ENCODE measurements around the gene ID1. TPM values are rescaled to one million over a fixed set of nuclear protein-coding genes. Genes with fewer than 3 reads are reported as not detected.
A peak's percentile ranks its signal among the peaks of the same experiment; 100 is the strongest.
"Not testable (repeated sequence)": the region's sequence is repeated elsewhere in the genome, so short reads cannot be mapped to it uniquely, and the experiment has no call there.

ID1 gene
- total and polyA plus RNA-seq, 4 experiments from 2014 or later, result 0.49 to 1.4 (median 0.50) TPM; not detected in 1

DNA sequence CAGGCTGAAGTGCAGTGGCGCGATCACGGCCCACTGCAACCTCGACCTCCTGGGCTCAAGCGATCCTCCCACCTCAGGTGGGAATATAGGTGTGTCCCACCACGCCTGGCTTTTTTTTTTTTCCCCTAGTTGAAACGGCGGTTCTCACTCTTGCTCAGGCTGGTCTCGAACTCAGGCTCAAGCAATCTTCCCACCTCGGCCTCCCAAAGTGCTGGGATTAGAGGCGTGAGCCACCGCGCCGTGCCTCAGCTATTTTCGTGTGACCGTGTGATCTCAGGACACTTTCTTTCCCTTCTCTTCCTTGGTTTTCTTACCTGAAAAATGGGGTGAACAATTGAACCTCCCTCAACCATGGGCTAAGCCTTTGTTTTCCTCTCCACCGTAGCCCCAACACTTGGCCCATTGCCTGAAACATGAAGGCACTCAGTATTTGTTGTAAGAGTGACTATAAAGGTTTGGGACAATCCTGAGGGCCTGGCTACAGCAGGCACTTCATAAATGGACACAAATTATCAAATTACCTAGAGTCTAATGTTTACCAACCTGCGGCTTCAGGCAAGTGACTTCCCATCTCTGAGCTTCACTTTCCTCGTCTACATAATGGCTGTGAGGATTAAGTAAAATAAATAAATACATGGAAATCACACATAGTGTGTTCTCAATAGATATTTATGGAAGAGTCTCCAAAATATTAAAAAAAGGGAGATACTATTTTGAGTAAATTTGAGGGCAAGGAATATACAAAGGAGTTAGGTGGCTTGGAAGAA, 31.4 kb upstream of the ID1 start:
- Mint-ChIP-seq H3K27ac (peak overlapping the region; percentile 85 to 95 (median 87)), H3K4me3 (peak overlapping the region; percentile 87 to 95 (median 88)), H3K27me3 (no peaks in the 10 kb centered on the region), H3K9me3 (peaks cover 0 to 3% (median 0%) of the 10 kb centered on the region in 8 donors), H3K36me3 (peaks cover 0 to 9% of the 10 kb centered on the region in 2 donors), H3K4me1 (peaks cover 14 to 29% (median 20%) of the 10 kb centered on the region in 4 donors)
- Histone ChIP-seq H3K27me3 (ENCODE audit: insufficient read depth, low read length) (no peaks in the 10 kb centered on the region), H3K4me1 (ENCODE audit: insufficient read depth, low read length) (peaks cover 14% of the 10 kb centered on the region), H3K27ac (ENCODE audit: low read depth, low read length) (peak overlapping the region; percentile 71), H3K36me3 (ENCODE audit: insufficient read depth, low read length) (no peaks in the 10 kb centered on the region), H3K4me3 (ENCODE audit: low read length in 2 of 2) (peak overlapping the region; percentile 61 to 71), H3K9me3 (ENCODE audit: control insufficient read depth in 1 of 2, low read length in 2 of 2) (no peaks in the 10 kb centered on the region)
- intact Hi-C loops (cut with micrococcal nuclease), result loop anchor here (1.0 kb wide), 5 partner anchors 11 to 150 kb away; partner anchors contain the start of gene HM13
- POLR2A ChIA-PET (ENCODE audit: partially characterized antibody), result interaction anchor here (0.6 to 3.9 kb wide), 16 partner anchors 11 to 149 kb away, joined by 3 to 58 read pairs (median 7); partner anchors contain the start of genes BCL2L1, HM13 and ID1
- CTCF ChIA-PET (ENCODE audit: partially characterized antibody), result interaction anchor here (2.0 to 35.9 kb wide), 3 partner anchors 15 to 150 kb away, joined by 7 to 1094 read pairs (median 149); partner anchors contain the start of genes BCL2L1 and ID1
- no peak for DNase-seq

DNA sequence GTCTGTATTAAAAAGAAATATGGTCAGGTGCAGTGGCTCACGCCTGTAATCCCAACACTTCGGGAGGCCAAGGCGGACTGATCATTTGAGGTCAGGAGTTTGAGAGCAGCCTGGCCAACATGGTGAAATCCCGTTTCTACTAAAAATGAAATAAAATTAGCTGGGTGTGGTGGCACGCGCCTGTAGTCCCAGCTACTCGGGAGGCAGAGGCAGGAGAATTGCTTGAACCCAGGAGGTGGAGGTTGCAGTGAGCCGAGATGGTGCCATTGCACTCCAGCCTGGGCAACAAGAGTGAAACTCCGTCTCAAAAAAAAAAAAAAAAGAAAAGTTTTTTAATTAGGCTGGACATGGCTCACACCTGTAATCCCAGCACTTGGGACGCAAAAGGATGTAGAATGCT, 30.1 kb upstream of the ID1 start:
- DNase-seq; H3K27ac ChIP-seq (ENCODE audit: low read depth, low read length); H3K4me3 Mint-ChIP-seq; H3K9me3 Mint-ChIP-seq; H3K36me3 Mint-ChIP-seq; POLR2A ChIA-PET (ENCODE audit: partially characterized antibody); H3K27ac Mint-ChIP-seq; H3K36me3 ChIP-seq (ENCODE audit: insufficient read depth, low read length); H3K27me3 Mint-ChIP-seq; H3K4me3 ChIP-seq (ENCODE audit: low read length in 2 of 2); H3K9me3 ChIP-seq (ENCODE audit: control insufficient read depth in 1 of 2, low read length in 2 of 2); H3K27me3 ChIP-seq (ENCODE audit: insufficient read depth, low read length); intact Hi-C loops (cut with micrococcal nuclease): not testable (repeated sequence)
- peaks cover 14% of the 10 kb centered on the region for H3K4me1 ChIP-seq (ENCODE audit: insufficient read depth, low read length)
- peaks cover 14 to 25% (median 19%) of the 10 kb centered on the region in 4 donors for H3K4me1 Mint-ChIP-seq
- CTCF ChIA-PET (ENCODE audit: partially characterized antibody), result interaction anchor here (1.0 to 35.9 kb wide), 2 partner anchors 14 to 32 kb away, joined by 3 to 1094 read pairs; partner anchors contain the start of gene ID1

DNA sequence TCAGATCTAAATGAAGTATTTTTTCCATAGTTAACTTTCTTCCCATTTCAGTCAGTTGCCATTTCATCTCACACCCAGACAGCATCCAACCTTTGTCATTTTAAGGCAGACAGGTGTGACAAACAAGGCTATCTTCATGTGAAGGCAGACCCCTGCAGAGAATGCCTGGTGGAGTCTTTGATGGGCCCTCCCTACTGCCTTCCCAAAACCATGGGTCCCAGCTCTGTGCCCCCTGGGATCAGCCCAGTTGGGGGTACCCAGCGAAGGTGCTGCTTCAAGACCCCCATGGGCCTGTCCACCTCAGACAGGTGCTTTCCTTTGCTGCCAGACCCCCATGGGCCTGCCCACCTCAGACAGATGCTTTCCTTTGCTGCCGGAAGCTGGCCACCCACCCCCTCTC, 28.3 kb upstream of the ID1 start:
- H3K27me3 ChIP-seq (ENCODE audit: insufficient read depth, low read length), result no peaks in the 10 kb centered on the region
- DNase-seq, result no peak
- intact Hi-C loops (cut with micrococcal nuclease), result no loop called here
- Mint-ChIP-seq H3K27me3 (peaks cover 0 to 1% of the 10 kb centered on the region in 2 donors), H3K9me3 (peaks cover 0 to 3% (median 0%) of the 10 kb centered on the region in 8 donors), H3K4me3 (peak overlapping the region in 1 of 8 donors; percentile 13), H3K27ac (peak overlapping the region in 3 of 7 donors; percentile 15 to 70 (median 22)), H3K4me1 (peaks cover 13 to 25% (median 16%) of the 10 kb centered on the region in 4 donors), H3K36me3 (peaks cover 0 to 4% of the 10 kb centered on the region in 2 donors)
- no peaks in the 10 kb centered on the region for H3K36me3 ChIP-seq (ENCODE audit: insufficient read depth, low read length)
- POLR2A ChIA-PET (ENCODE audit: partially characterized antibody), result no interaction called here
- CTCF ChIA-PET (ENCODE audit: partially characterized antibody), result interaction anchor here (1.2 to 35.9 kb wide), 3 partner anchors 8 to 31 kb away, joined by 3 to 1094 read pairs (median 16); partner anchors contain the start of gene ID1
- no peak overlapping the region for H3K27ac ChIP-seq (ENCODE audit: low read depth, low read length)
- H3K9me3 ChIP-seq (ENCODE audit: control insufficient read depth in 1 of 2, low read length in 2 of 2), result no peaks in the 10 kb centered on the region
- H3K4me3 ChIP-seq (ENCODE audit: low read length in 2 of 2), result no peak overlapping the region
- H3K4me1 ChIP-seq (ENCODE audit: insufficient read depth, low read length), result peaks cover 14% of the 10 kb centered on the region

DNA sequence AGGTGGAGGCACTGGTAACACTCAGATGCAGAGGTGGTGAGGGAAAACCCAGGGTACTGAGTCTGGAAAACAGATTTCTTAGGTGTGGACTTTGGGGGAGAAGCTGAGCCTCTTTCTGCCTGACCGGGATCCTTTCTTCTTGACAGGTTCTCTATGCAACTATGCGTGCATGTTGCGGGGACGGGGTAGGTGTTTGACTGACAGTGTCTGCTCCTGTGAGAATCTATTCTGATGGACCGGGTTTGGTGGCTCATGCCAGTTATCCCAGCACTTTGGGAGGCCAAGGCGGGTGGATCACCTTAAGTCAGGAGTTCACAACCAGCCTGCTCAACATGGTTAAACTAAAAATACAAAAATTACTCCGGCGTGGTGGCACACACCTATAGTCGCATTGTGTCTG, 27.9 kb upstream of the ID1 start:
- Mint-ChIP-seq H3K4me1 (peaks cover 10 to 21% (median 13%) of the 10 kb centered on the region in 4 donors), H3K27ac (peak overlapping the region in 4 of 7 donors; percentile 15 to 86 (median 46)), H3K27me3 (peaks cover 0 to 1% of the 10 kb centered on the region in 2 donors), H3K9me3 (peaks cover 0 to 3% (median 0%) of the 10 kb centered on the region in 8 donors), H3K36me3 (peaks cover 0 to 2% of the 10 kb centered on the region in 2 donors), H3K4me3 (peak overlapping the region in 1 of 8 donors; percentile 48)
- H3K27me3 ChIP-seq (ENCODE audit: insufficient read depth, low read length), result no peaks in the 10 kb centered on the region
- H3K27ac ChIP-seq (ENCODE audit: low read depth, low read length), result no peak overlapping the region
- intact Hi-C loops (cut with micrococcal nuclease), result no loop called here
- H3K4me1 ChIP-seq (ENCODE audit: insufficient read depth, low read length), result peaks cover 12% of the 10 kb centered on the region
- no peak overlapping the region for H3K4me3 ChIP-seq (ENCODE audit: low read length in 2 of 2)
- H3K9me3 ChIP-seq (ENCODE audit: control insufficient read depth in 1 of 2, low read length in 2 of 2), result no peaks in the 10 kb centered on the region
- ChIA-PET CTCF (ENCODE audit: partially characterized antibody) (interaction anchor here (1.2 to 35.9 kb wide), 6 partner anchors 9 to 63 kb away, joined by 3 to 1094 read pairs (median 6); partner anchors contain the start of genes HM13 and ID1), POLR2A (ENCODE audit: partially characterized antibody) (interaction anchor here (1.2 kb wide), 1 partner anchor 17 kb away, joined by 3 read pairs; no protein-coding TSS in a partner anchor)
- H3K36me3 ChIP-seq (ENCODE audit: insufficient read depth, low read length), result no peaks in the 10 kb centered on the region
- DNase-seq, result no peak

DNA sequence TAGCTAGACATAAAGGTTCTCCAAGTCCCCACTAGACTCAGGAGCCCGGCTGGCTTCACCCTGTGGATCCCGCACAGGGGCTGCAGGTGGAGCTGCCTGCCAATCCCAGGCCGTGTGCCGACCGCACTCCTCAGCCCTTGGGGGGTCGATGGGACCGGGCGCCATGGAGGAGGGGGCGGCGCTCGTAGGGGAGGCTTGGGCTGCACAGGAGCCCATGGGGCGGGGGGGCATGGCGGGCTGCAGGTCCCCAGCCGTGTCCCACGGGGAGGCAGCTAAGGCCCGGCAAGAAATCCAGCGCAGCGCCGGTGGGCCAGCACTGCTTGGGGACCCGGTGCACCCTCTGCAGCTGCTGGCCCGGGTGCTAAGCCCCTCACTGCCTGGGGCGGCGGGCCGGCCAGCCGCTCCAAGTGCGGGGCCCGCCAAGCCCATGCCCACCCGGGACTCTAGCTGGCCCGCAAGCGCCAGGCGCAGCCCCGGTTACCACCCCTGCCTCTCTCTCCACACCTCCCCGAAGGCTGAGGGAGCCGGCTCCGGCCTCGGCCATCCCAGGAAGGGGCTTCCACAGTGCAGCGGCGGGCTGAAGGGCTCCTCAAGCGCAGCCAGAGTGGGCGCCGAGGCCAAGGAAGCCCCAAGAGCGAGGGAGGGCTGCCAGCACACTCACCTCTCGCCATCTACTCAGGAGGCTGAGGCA, 26.5 kb upstream of the ID1 start:
- no peak overlapping the region for H3K4me3 ChIP-seq (ENCODE audit: low read length in 2 of 2)
- H3K27ac ChIP-seq (ENCODE audit: low read depth, low read length), result no peak overlapping the region
- peaks cover 5 to 13% (median 8%) of the 10 kb centered on the region in 4 donors for H3K4me1 Mint-ChIP-seq
- H3K9me3 Mint-ChIP-seq, result peaks cover 0 to 3% (median 0%) of the 10 kb centered on the region in 8 donors
- peaks cover 0 to 1% of the 10 kb centered on the region in 2 donors for H3K27me3 Mint-ChIP-seq
- CTCF ChIA-PET (ENCODE audit: partially characterized antibody), result interaction anchor here (1.6 to 35.9 kb wide), 6 partner anchors 10 to 64 kb away, joined by 4 to 1094 read pairs (median 7); partner anchors contain the start of genes HM13 and ID1
- no peaks in the 10 kb centered on the region for H3K9me3 ChIP-seq (ENCODE audit: control insufficient read depth in 1 of 2, low read length in 2 of 2)
- no peak overlapping the region for H3K4me3 Mint-ChIP-seq
- POLR2A ChIA-PET (ENCODE audit: partially characterized antibody), result no interaction called here
- peak overlapping the region in 1 of 7 donors; percentile 20 for H3K27ac Mint-ChIP-seq
- H3K27me3 ChIP-seq (ENCODE audit: insufficient read depth, low read length), result no peaks in the 10 kb centered on the region
- DNase-seq, result no peak
- peaks cover 3% of the 10 kb centered on the region for H3K4me1 ChIP-seq (ENCODE audit: insufficient read depth, low read length)
- H3K36me3 ChIP-seq (ENCODE audit: insufficient read depth, low read length), result no peaks in the 10 kb centered on the region
- no peaks in the 10 kb centered on the region for H3K36me3 Mint-ChIP-seq
- intact Hi-C loops (cut with micrococcal nuclease), result no loop called here

DNA sequence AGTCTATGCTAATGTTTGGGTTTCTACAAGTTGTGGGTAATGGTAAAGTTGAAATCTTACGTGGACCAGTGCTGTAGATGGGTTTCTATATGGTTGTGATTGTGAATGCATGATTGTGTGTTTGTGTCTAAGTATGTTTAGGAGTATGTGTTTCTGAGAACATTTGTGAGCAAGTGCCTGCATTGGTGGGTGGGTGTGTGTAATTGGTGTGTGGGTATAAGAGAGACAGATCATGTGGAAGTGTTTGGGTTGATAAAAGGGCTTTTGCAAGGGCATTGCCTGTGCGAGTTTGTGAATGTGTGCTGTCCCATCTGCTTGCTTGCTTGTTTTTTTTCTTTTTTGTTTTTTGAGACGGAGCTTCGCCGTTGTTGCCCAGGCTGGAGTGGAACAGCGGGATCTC, 25.8 kb upstream of the ID1 start:
- Histone ChIP-seq H3K9me3 (ENCODE audit: control insufficient read depth in 1 of 2, low read length in 2 of 2) (no peaks in the 10 kb centered on the region), H3K4me3 (ENCODE audit: low read length in 2 of 2) (no peak overlapping the region), H3K27ac (ENCODE audit: low read depth, low read length) (no peak overlapping the region), H3K4me1 (ENCODE audit: insufficient read depth, low read length) (no peaks in the 10 kb centered on the region), H3K27me3 (ENCODE audit: insufficient read depth, low read length) (no peaks in the 10 kb centered on the region), H3K36me3 (ENCODE audit: insufficient read depth, low read length) (no peaks in the 10 kb centered on the region)
- no peak for DNase-seq
- ChIA-PET CTCF (ENCODE audit: partially characterized antibody) (interaction anchor here (0.6 to 35.9 kb wide), 4 partner anchors 11 to 71 kb away, joined by 3 to 1094 read pairs (median 12); partner anchors contain the start of gene ID1), POLR2A (ENCODE audit: partially characterized antibody) (no interaction called here)
- no peaks in the 10 kb centered on the region for H3K36me3 Mint-ChIP-seq
- peak overlapping the region in 2 of 7 donors; percentile 2 to 20 for H3K27ac Mint-ChIP-seq
- H3K4me1 Mint-ChIP-seq, result peaks cover 0 to 8% (median 2%) of the 10 kb centered on the region in 4 donors
- intact Hi-C loops (cut with micrococcal nuclease), result no loop called here
- peaks cover 0 to 1% of the 10 kb centered on the region in 2 donors for H3K27me3 Mint-ChIP-seq
- peaks cover 0 to 3% (median 0%) of the 10 kb centered on the region in 8 donors for H3K9me3 Mint-ChIP-seq
- H3K4me3 Mint-ChIP-seq, result no peak overlapping the region
